Endothelial cell of umbilical vein (primary cell): ENCODE results near the gene CARD11. TPM values are rescaled to one million over a fixed set of nuclear protein-coding genes. Genes with fewer than 3 reads are reported as not detected.

ENCODE experiments used
- BruUV-seq: library from RNA; stranded (reverse); fragments of 400-500 nt; replicated peaks from 2 replicates; lab custom pipeline; 2021; lab: Mats Ljungman, UMichigan
- CTCF ChIA-PET: fragments of 300-600, 350-600 bp; sonication (Branson Sonifier 250); formaldehyde crosslinking; loops from one replicate; lab custom pipeline; 2021; ENCODE audit warnings: antibody characterized with exemption, inconsistent platforms; lab: Charles Lee
- POLR2A ChIA-PET: fragments of 300-600, 350-600 bp; sonication (Branson Sonifier 250); formaldehyde crosslinking; loops from one replicate; lab custom pipeline; 2021; ENCODE audit warnings: antibody characterized with exemption, inconsistent platforms; lab: Charles Lee
- DNase-seq: peaks from one replicate; pipeline ENCODE4 v3.0.0-alpha.2; 2011; ENCODE audit warnings: low read depth, low spot score
- FAIRE-seq: peaks from 2 replicates; lab custom pipeline; 2011; peaks lifted over from hg19 to GRCh38; lab: Jason Lieb, UNC
- H2AFZ ChIP-seq: 2 replicates; pipeline ENCODE4 v1.6.0; 2012; ENCODE audit warnings: low read depth, low read length, control low read depth, inconsistent platforms
- H3K27ac ChIP-seq: 2 replicates; pipeline ENCODE4 v1.5.1; 2011; ENCODE audit warnings: low read depth, mild to moderate bottlenecking, control low read depth, low read length, moderate library complexity; ENCODE audit not compliant: insufficient read depth
- H3K27me3 ChIP-seq, 2 experiments: 2 replicates each; pipeline versions ENCODE4 v1.6.0 to v1.6.1; 2011; ENCODE audit warnings: low read length in 2 of 2, mixed read lengths in 1 of 2; ENCODE audit not compliant: control insufficient read depth in 2 of 2, insufficient read depth in 2 of 2
- H3K36me3 ChIP-seq, 2 experiments: 2 replicates in 1 of 2; 3 replicates in 1 of 2; pipeline ENCODE4 v1.5.1; 2011; ENCODE audit warnings: low read length in 2 of 2, mild to moderate bottlenecking in 1 of 2, moderate library complexity in 1 of 2; ENCODE audit not compliant: control insufficient read depth in 2 of 2, insufficient read depth in 2 of 2; ENCODE audit errors: extremely low read depth in 1 of 2
- H3K4me1 ChIP-seq: 3 replicates; pipeline ENCODE4 v1.5.1; 2011; ENCODE audit warnings: mild to moderate bottlenecking, low read length; ENCODE audit not compliant: control insufficient read depth, insufficient read depth; ENCODE audit errors: extremely low read depth
- H3K4me2 ChIP-seq: 2 replicates; pipeline ENCODE4 v1.6.1; 2011; ENCODE audit warnings: low read length, control low read depth, mixed read lengths; ENCODE audit not compliant: insufficient read depth
- H3K4me3 ChIP-seq, 3 experiments: fragments of 200-600 bp in 1 of 3; sonication (generic), shearing (Covaris generic) in 1 of 3; replicated peaks in 1 of 3; 2 replicates each; pipeline ENCODE4 v1.5.1; 2011 to 2016; ENCODE audit warnings: control low read depth in 3 of 3, low read length in 3 of 3, mild to moderate bottlenecking in 2 of 3, inconsistent platforms in 1 of 3, low read depth in 1 of 3, moderate library complexity in 1 of 3; ENCODE audit not compliant: insufficient read depth in 1 of 3
- H3K79me2 ChIP-seq: 2 replicates; pipeline ENCODE4 v1.6.0; 2012; ENCODE audit warnings: low read length, inconsistent platforms; ENCODE audit not compliant: control insufficient read depth, insufficient read depth
- H3K9ac ChIP-seq: replicated peaks from 2 replicates; pipeline ENCODE3; 2011; ENCODE audit warnings: low read length, control low read depth; ENCODE audit not compliant: insufficient read depth; ENCODE audit errors: extremely low read depth
- H3K9me1 ChIP-seq: replicated peaks from 3 replicates; pipeline ENCODE4 v1.6.0; 2011; ENCODE audit warnings: mild to moderate bottlenecking, low read length; ENCODE audit not compliant: control insufficient read depth, insufficient read depth; ENCODE audit errors: extremely low read depth
- H3K9me3 ChIP-seq: replicated peaks from 2 replicates; pipeline ENCODE4 v1.5.1; 2012; ENCODE audit warnings: low read length, inconsistent platforms; ENCODE audit not compliant: control insufficient read depth, insufficient read depth
- H4K20me1 ChIP-seq: replicated peaks from 2 replicates; pipeline ENCODE3; 2011; ENCODE audit warnings: mild to moderate bottlenecking, low read length; ENCODE audit not compliant: control insufficient read depth, insufficient read depth; ENCODE audit errors: extremely low read depth
- CTCF ChIP-seq, 2 donors: IDR thresholded peaks; 1 replicate in 1 of 2; 2 replicates in 1 of 2; pipeline ENCODE4 v1.5.1; 2011; ENCODE audit warnings: low read length in 2 of 2, mild to moderate bottlenecking in 2 of 2, moderate library complexity in 2 of 2, control low read depth in 1 of 2, inconsistent platforms in 1 of 2, low read depth in 1 of 2; ENCODE audit not compliant: insufficient read depth in 1 of 2; ENCODE audit errors: extremely low read depth in 1 of 2
- EZH2 ChIP-seq: IDR thresholded peaks from 2 replicates; pipeline ENCODE4 v1.6.1; 2012; ENCODE audit warnings: borderline replicate concordance, low read depth, mild to moderate bottlenecking, moderate library complexity, low read length, inconsistent platforms; ENCODE audit not compliant: severe bottlenecking
- FOS ChIP-seq: IDR thresholded peaks from 2 replicates; pipeline ENCODE4 v1.6.1; 2011; ENCODE audit warnings: mild to moderate bottlenecking, low read length, moderate library complexity, borderline replicate concordance; ENCODE audit not compliant: insufficient read depth
- GATA2 ChIP-seq: IDR thresholded peaks from 2 replicates; pipeline ENCODE4 v1.7.0; 2011; ENCODE audit warnings: low read depth, mild to moderate bottlenecking, moderate library complexity, mixed read lengths, low read length; ENCODE audit not compliant: insufficient read length, insufficient read depth
- JUN ChIP-seq: IDR thresholded peaks from 2 replicates; pipeline ENCODE4 v1.6.1; 2011; ENCODE audit warnings: borderline replicate concordance, low read depth; ENCODE audit not compliant: insufficient read length, insufficient read depth
- MAX ChIP-seq: IDR thresholded peaks from 2 replicates; pipeline ENCODE4 v1.6.1; 2011; ENCODE audit not compliant: insufficient read depth, insufficient read length
- MYC ChIP-seq: IDR thresholded peaks from one replicate; pipeline ENCODE4 v1.6.1; 2011; ENCODE audit warnings: mild to moderate bottlenecking, low read depth, low read length
- POLR2A ChIP-seq: IDR thresholded peaks from 2 replicates; pipeline ENCODE4 v1.6.1; 2012; ENCODE audit warnings: low read depth, mild to moderate bottlenecking, control low read depth, low read length
- POLR2AphosphoS5 ChIP-seq: IDR thresholded peaks from 2 replicates; pipeline ENCODE4 v1.6.1; 2012; ENCODE audit warnings: low read depth, mild to moderate bottlenecking, control low read depth, low read length, moderate library complexity; ENCODE audit not compliant: insufficient read depth
- dilution Hi-C: fragments of 300-500 bp; cut with MboI; formaldehyde crosslinking; loops from one replicate; pipeline ENCODE4 v1.15.0; 2019; ENCODE audit warnings: low sequenced_read_pairs; ENCODE audit not compliant: extremely low pct_ligation_motif_present
- intact Hi-C: fragments of 100-400 bp; cut with micrococcal nuclease; formaldehyde crosslinking; loops from one replicate; pipeline ENCODE4 v1.10.0; 2022
- polyA plus RNA-seq, 4 experiments: library from polyadenylated mRNA; depleted of rRNA in 3 of 4; stranded (reverse) in 3 of 4; unstranded in 1 of 4; fragments of >200 nt; gene quantifications; 2 replicates each; pipeline versions ENCODE4 v1.2.1 to v1.2.3, GENCODE V29; 2011 to 2012; ENCODE audit warnings: missing spikeins in 1 of 4
- total RNA-seq: library from RNA; stranded (reverse); gene quantifications from 2 replicates; pipeline ENCODE4 v1.2.3, GENCODE V29; 2021

CARD11 gene
- total and polyA plus RNA-seq, 2 donors (not counting 3 experiments of a cell fraction or from before 2014, with no cell fraction given) = 20.4 to 41.8 TPM

- Histone ChIP-seq H4K20me1 (no peaks in the 10 kb centered on the region), H3K4me1 (no peaks in the 10 kb centered on the region), H3K36me3 (no peaks in the 10 kb centered on the region), H3K9me1 (no peaks in the 10 kb centered on the region), H2AFZ (no peak overlapping the region), H3K4me2 (no peak overlapping the region), H3K9me3 (no peaks in the 10 kb centered on the region), H3K9ac (no peak overlapping the region), H3K27me3 (no peaks in the 10 kb centered on the region), H3K27ac (no peak overlapping the region), H3K4me3 (no peak overlapping the region), H3K79me2 (no peaks in the 10 kb centered on the region)
- ChIA-PET CTCF (no interaction called here), POLR2A (no interaction called here)
- intact Hi-C loops = no loop called here
- FAIRE-seq (no peak), DNase-seq (no peak)
- no TSS peak for BruUV-seq
- no peak for TF ChIP-seq EZH2
- dilution Hi-C loops = no loop called here
These were observed 63.1 kb downstream of the CARD11 start for GRCh38 chr7:2980401-2981102.

GRCh38 chr7:2979951-2980350 lies 63.7 kb downstream of the CARD11 start:
- Histone ChIP-seq H3K9me1 (no peaks in the 10 kb centered on the region), H3K27ac (no peak overlapping the region), H2AFZ (no peak overlapping the region), H3K9ac (no peak overlapping the region), H3K4me3 (no peak overlapping the region), H3K79me2 (no peaks in the 10 kb centered on the region), H3K4me2 (no peak overlapping the region), H3K36me3 (no peaks in the 10 kb centered on the region), H3K27me3 (no peaks in the 10 kb centered on the region), H4K20me1 (no peaks in the 10 kb centered on the region), H3K9me3 (no peaks in the 10 kb centered on the region), H3K4me1 (no peaks in the 10 kb centered on the region)
- DNase-seq (no peak), FAIRE-seq (no peak)
- intact Hi-C loops (no loop called here), dilution Hi-C loops (no loop called here)
- TF ChIP-seq MYC (no peak), CTCF (IDR thresholded peaks at IDR 0.05; ENCODE audit: extremely low read depth in 1 of 2, insufficient read depth in 1 of 2, low read depth in 1 of 2, low read length in 2 of 2) (no peak), POLR2AphosphoS5 (no peak), FOS (no peak), GATA2 (no peak), POLR2A (no peak), EZH2 (no peak), MAX (no peak), JUN (no peak)
- BruUV-seq = no TSS peak
- CTCF ChIA-PET = no interaction called here
- POLR2A ChIA-PET = no interaction called here
